HepG2 (cell line): ENCODE measurements around the gene NINL. TPM values are rescaled to one million over a fixed set of nuclear protein-coding genes. Genes with fewer than 3 reads are reported as not detected.

ENCODE experiments used
- ATAC-seq: fragments of 200-7000 bp; cut with Tn5 transposase; 3 replicates; pipeline ENCODE4 v1.9.1; 2020; ENCODE audit warnings: mild to moderate bottlenecking, moderate library complexity
- BruUV-seq: library from RNA; stranded (reverse); fragments of 400-500 nt; replicated peaks from 2 replicates; lab custom pipeline; 2021; lab: Mats Ljungman, UMichigan
- CTCF ChIA-PET: fragments of 300-600 bp; formaldehyde crosslinking; extraction: SDS; loops from one replicate; lab custom pipeline; 2021; ENCODE audit warnings: low total read pairs, inconsistent platforms, low intra/inter-chr PET ratio; lab: Yijun Ruan, JAX
- POLR2A ChIA-PET: fragments of 350-600 bp; sonication (Branson Sonifier 250); formaldehyde crosslinking; loops from one replicate; lab custom pipeline; 2020; ENCODE audit warnings: antibody characterized with exemption, inconsistent platforms; lab: Yijun Ruan, JAX
- DNase-seq: peaks from one replicate; pipeline ENCODE4 v3.0.0-alpha.2; 2015; ENCODE audit warnings: low spot score
- FAIRE-seq: peaks from 3 replicates; lab custom pipeline; 2011; peaks lifted over from hg19 to GRCh38; lab: Jason Lieb, UNC
- H2AFZ ChIP-seq: one replicate; pipeline ENCODE4 v1.6.1; 2011; ENCODE audit warnings: low read length, inconsistent platforms
- H3K27ac ChIP-seq: fragments of 300-600 bp; 3 replicates; pipeline ENCODE4 v1.8.0; 2011; ENCODE audit warnings: mixed run types, mild to moderate bottlenecking, mixed read lengths, low read length, inconsistent platforms; ENCODE audit not compliant: insufficient read depth; ENCODE audit errors: extremely low read length
- H3K27me3 ChIP-seq, 2 experiments: fragments of 200-600 bp in 1 of 2; 2 replicates in 1 of 2; 3 replicates in 1 of 2; pipeline versions ENCODE4 v1.6.0 to v1.8.0; 2011; ENCODE audit warnings: low read length in 2 of 2, mild to moderate bottlenecking in 2 of 2, moderate library complexity in 2 of 2, inconsistent platforms in 1 of 2; ENCODE audit not compliant: insufficient read depth in 2 of 2, control insufficient read depth in 1 of 2
- H3K36me3 ChIP-seq, 2 experiments: fragments of 200-600 bp in 1 of 2; replicated peaks in 1 of 2; 2 replicates in 1 of 2; 3 replicates in 1 of 2; pipeline versions ENCODE4 v1.5.1 to v1.8.0; 2011; ENCODE audit warnings: low read length in 2 of 2, inconsistent platforms in 1 of 2; ENCODE audit not compliant: insufficient read depth in 2 of 2, control insufficient read depth in 1 of 2
- H3K4me1 ChIP-seq: 2 replicates; pipeline ENCODE4 v1.5.1; 2012; ENCODE audit warnings: low read length, inconsistent platforms; ENCODE audit not compliant: insufficient read depth
- H3K4me2 ChIP-seq: 2 replicates; pipeline ENCODE4 v1.6.0; 2011; ENCODE audit warnings: low read depth, low read length, inconsistent platforms
- H3K4me3 ChIP-seq, 3 experiments: fragments of 200-600 bp in 1 of 3; sonication (generic), shearing (Covaris generic) in 1 of 3; replicated peaks in 1 of 3; 2 replicates each; pipeline ENCODE4 v1.5.1; 2011 to 2016; ENCODE audit warnings: low read length in 3 of 3, inconsistent platforms in 2 of 3, low read depth in 2 of 3, mild to moderate bottlenecking in 2 of 3, control low read depth in 1 of 3, mixed read lengths in 1 of 3; ENCODE audit not compliant: insufficient read depth in 1 of 3
- H3K79me2 ChIP-seq: one replicate; pipeline ENCODE4 v1.6.1; 2011; ENCODE audit warnings: low read length, inconsistent platforms; ENCODE audit not compliant: insufficient read depth
- H3K9ac ChIP-seq: 2 replicates; pipeline ENCODE4 v1.6.0; 2011; ENCODE audit warnings: mild to moderate bottlenecking, low read depth, low read length, inconsistent platforms; ENCODE audit not compliant: insufficient read depth
- H3K9me3 ChIP-seq: 2 replicates; pipeline ENCODE4 v1.5.1; 2012; ENCODE audit warnings: mild to moderate bottlenecking, low read length
- H4K20me1 ChIP-seq: 2 replicates; pipeline ENCODE4 v1.6.0; 2011; ENCODE audit warnings: inconsistent platforms, mild to moderate bottlenecking, low read length, moderate library complexity; ENCODE audit not compliant: insufficient read depth
- CEBPZ ChIP-seq: IDR thresholded peaks from 2 replicates; pipeline ENCODE4 v1.6.1; 2012; ENCODE audit warnings: low read length, improper control_type of control experiment
- FOSL1 ChIP-seq: sonication (generic); formaldehyde crosslinking; IDR thresholded peaks from 2 replicates; pipeline ENCODE4 v1.9.0; 2021; ENCODE audit warnings: missing genetic modification reagents, borderline replicate concordance
- HOXA9 ChIP-seq: sonication (generic); formaldehyde crosslinking; IDR thresholded peaks from 2 replicates; pipeline ENCODE4 v1.8.1; 2022; ENCODE audit warnings: missing genetic modification reagents, mild to moderate bottlenecking, moderate library complexity, borderline replicate concordance
- HOXD1 ChIP-seq: sonication (generic); formaldehyde crosslinking; IDR thresholded peaks from 2 replicates; pipeline ENCODE4 v1.5.0; 2020; ENCODE audit warnings: missing genetic modification reagents
- MTF1 ChIP-seq: sonication (generic); formaldehyde crosslinking; IDR thresholded peaks from 2 replicates; pipeline ENCODE4 v1.5.0; 2020; ENCODE audit warnings: missing genetic modification reagents
- NFAT5 ChIP-seq: sonication (generic); formaldehyde crosslinking; IDR thresholded peaks from 2 replicates; pipeline ENCODE4 v1.4.0; 2020; ENCODE audit warnings: missing genetic modification reagents
- NFE2L1 ChIP-seq: sonication (generic); formaldehyde crosslinking; IDR thresholded peaks from 2 replicates; pipeline ENCODE4 v1.4.0; 2020; ENCODE audit warnings: missing genetic modification reagents, mild to moderate bottlenecking, borderline replicate concordance
- NFYC ChIP-seq: IDR thresholded peaks from 2 replicates; pipeline ENCODE4 v1.6.1; 2016; ENCODE audit warnings: missing genetic modification reagents, missing compliant biosample characterization
- ZBTB2 ChIP-seq: sonication (generic); formaldehyde crosslinking; IDR thresholded peaks from 2 replicates; pipeline ENCODE4 v1.8.0; 2022; ENCODE audit warnings: low read depth, missing genetic modification reagents
- ZKSCAN1 ChIP-seq: fragments of 150-350 bp; IDR thresholded peaks from 2 replicates; pipeline ENCODE4 v1.6.1; 2014; ENCODE audit warnings: low read length
- ZNF792 ChIP-seq: IDR thresholded peaks from 2 replicates; pipeline ENCODE4 v1.6.1; 2016
- WGBS: methylation state at CpG from one replicate; pipeline ENCODE4 v1.1.6; 2017; ENCODE audit warnings: low lambda C conversion rate; 5-methylcytosine and 5-hydroxymethylcytosine counted together
- in situ Hi-C: cut with HindIII; loops from 2 replicates; pipeline ENCODE4 v1.10.0; 2017; ENCODE audit warnings: low pct_unique_long_range_greater_than_20kb; ENCODE audit not compliant: extremely low pct_ligation_motif_present
- intact Hi-C: fragments of 100-400 bp; cut with micrococcal nuclease; formaldehyde crosslinking; loops from one replicate; pipeline ENCODE4 v1.10.0; 2022; ENCODE audit not compliant: unreplicated experiment
- polyA plus RNA-seq, 8 experiments: library from polyadenylated mRNA; depleted of rRNA in 3 of 8; stranded (reverse) in 7 of 8; unstranded in 1 of 8; fragments of >200 nt; fragmentation: Illumina TruSeq in 4 of 8; extraction: Trizol in 4 of 8; gene quantifications; 2 replicates each; pipeline versions ENCODE4 v1.2.1 to v1.2.3, GENCODE V29; 2011 to 2016; ENCODE audit warnings: low read depth in 4 of 8, missing spikeins in 1 of 8, mixed read lengths in 1 of 8; ENCODE audit not compliant: insufficient read depth in 1 of 8
- total RNA-seq, 5 experiments: library from RNA; depleted of rRNA; stranded (reverse); fragments of >200 nt; fragmentation: Illumina TruSeq; extraction: Trizol; gene quantifications; 2 replicates each; pipeline ENCODE4 v1.2.3, GENCODE V29; 2016; ENCODE audit warnings: low read depth in 1 of 5

The NINL gene
- total and polyA plus RNA-seq, 2 of the 13 experiments (the other 11 are each of a cell fraction or from before 2014, with no cell fraction given), result 32.3 to 34.3 TPM

GRCh38 chr20:25465243-25466135 lies 119.8 kb downstream of the NINL start (continued):
- TF ChIP-seq ZBTB2 (CRISPR knock-in tag) (no peak), HOXA9 (no peak)

GRCh38 chr20:25464501-25465242 lies 120.7 kb downstream of the NINL start:
- Histone ChIP-seq H3K4me3 (no peak overlapping the region), H3K36me3 (peaks cover 49 to 84% of the 10 kb centered on the region in 2 experiments), H3K4me2 (no peak overlapping the region), H3K4me1 (no peaks in the 10 kb centered on the region), H3K9ac (no peak overlapping the region), H3K27me3 (no peaks in the 10 kb centered on the region), H3K79me2 (no peaks in the 10 kb centered on the region), H3K27ac (no peak overlapping the region), H2AFZ (no peak overlapping the region), H4K20me1 (no peaks in the 10 kb centered on the region), H3K9me3 (no peaks in the 10 kb centered on the region)
- ATAC-seq (no peak), DNase-seq (no peak), FAIRE-seq (no peak)
- intact Hi-C loops (no loop called here), in situ Hi-C loops (no loop called here)
- ChIA-PET POLR2A (no interaction called here), CTCF (no interaction called here)
- 95% methylated on average over 13 of the region's 13 CpGs for WGBS
- BruUV-seq, result no TSS peak
- TF ChIP-seq FOSL1 (no peak), ZKSCAN1 (no peak), NFE2L1 (CRISPR knock-in tag) (no peak), MTF1 (CRISPR knock-in tag) (no peak), HOXD1 (CRISPR knock-in tag) (no peak), NFYC (CRISPR knock-in tag) (no peak), ZNF792 (CRISPR knock-in tag) (no peak), NFAT5 (CRISPR knock-in tag) (no peak), CEBPZ (no peak)
